ENCODE measurements around the gene TAC4.

DNA sequence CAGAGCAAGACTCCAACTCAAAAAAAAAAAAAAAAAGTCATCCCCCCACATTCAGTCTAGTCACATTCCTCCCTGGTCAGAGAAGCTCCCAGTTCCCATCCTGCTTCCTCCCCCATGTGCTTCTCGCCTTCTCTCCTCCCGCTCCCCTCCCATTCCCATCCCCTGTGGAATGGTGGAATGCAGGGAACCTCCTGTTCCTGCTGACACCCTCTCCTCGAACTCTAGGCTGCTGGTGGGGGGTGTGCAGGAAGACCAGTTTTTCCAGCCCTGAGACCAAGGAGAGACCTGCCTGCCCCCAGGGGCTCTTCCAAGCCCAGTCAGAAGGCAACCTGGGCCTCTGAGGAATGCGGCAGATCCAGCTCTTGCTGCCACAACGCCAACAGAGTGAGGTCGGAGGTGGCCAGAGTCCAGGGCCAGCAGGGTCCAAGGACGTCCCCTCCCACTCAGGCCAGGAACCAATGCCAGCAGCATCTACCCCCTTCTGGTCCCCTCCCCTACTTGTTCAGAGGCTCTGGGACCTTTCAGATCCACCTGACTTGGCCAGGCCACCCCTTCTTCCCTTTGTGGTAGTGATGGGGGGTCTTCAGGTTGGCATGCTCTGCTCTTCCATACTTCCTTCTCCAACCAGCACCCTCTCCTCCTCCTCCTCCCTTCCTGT lies 39.3 kb upstream of the TAC4 start:
- TF ChIP-seq POLR2A (conservative IDR thresholded peaks at IDR 0.05) (no peak), TBL1XR1 (IDR thresholded peaks at IDR 0.05; ENCODE audit: low read length in 2 of 2) (no peak)

Data from K562 (cell line).